ENCODE data around the gene WASHC1. TPM values are rescaled to one million over a fixed set of nuclear protein-coding genes. Genes with fewer than 3 reads are reported as not detected.
"Not testable (repeated sequence)": the region's sequence is repeated elsewhere in the genome, so short reads cannot be mapped to it uniquely, and the experiment has no call there.

WASHC1 gene
- 20.6 TPM for polyA plus RNA-seq (2013, experiment 1 of 4)
- polyA plus RNA-seq (2013, experiment 2 of 4): 16.9 TPM
- polyA plus RNA-seq (2013, experiment 3 of 4): 16.9 TPM
- polyA plus RNA-seq (2013, experiment 4 of 4): 19.1 TPM

- WGBS, 2 experiments: no CpG with 5 or more reads among the region's 20 CpGs
- peak within 1 kb of the TSS; percentile 43 for H3K4me3 ChIP-seq (ENCODE audit: insufficient read depth, low read depth, low read length)
- H3K4me1 ChIP-seq (ENCODE audit: control insufficient read depth, insufficient read depth, low read length): not testable (repeated sequence)
These were observed at the start of gene WASHC1 for GRCh38 chr9:29356-29755. Gene WASHC1 (minus strand): TSS chr9:29456. CDS start chr9:24999, 4,457 bp downstream.

GRCh38 chr9:78333-78732 is 49.1 kb upstream of the WASHC1 start:
- 81 to 86% methylated on average over 2 to 3 of the region's 3 CpGs for WGBS, 2 experiments
- H3K27me3 ChIP-seq (ENCODE audit: control insufficient read depth, insufficient read depth, low read length, poor library complexity, severe bottlenecking): peaks cover 28% of the 10 kb centered on the region
- H3K4me3 ChIP-seq (ENCODE audit: insufficient read depth, low read depth, low read length); H3K4me1 ChIP-seq (ENCODE audit: control insufficient read depth, insufficient read depth, low read length); H3K9me3 ChIP-seq (ENCODE audit: control insufficient read depth, low read length); H3K27ac ChIP-seq (ENCODE audit: insufficient read depth, low read depth, low read length, poor library complexity, severe bottlenecking); H3K36me3 ChIP-seq (ENCODE audit: control insufficient read depth, insufficient read depth, low read length): not testable (repeated sequence)

More at GRCh38 chr9:29356-29755, at the start of gene WASHC1:
- H3K27me3 ChIP-seq (ENCODE audit: control insufficient read depth, insufficient read depth, low read length, poor library complexity, severe bottlenecking); H3K27ac ChIP-seq (ENCODE audit: insufficient read depth, low read depth, low read length, poor library complexity, severe bottlenecking); H3K36me3 ChIP-seq (ENCODE audit: control insufficient read depth, insufficient read depth, low read length); H3K9me3 ChIP-seq (ENCODE audit: control insufficient read depth, low read length): not testable (repeated sequence)

GRCh38 chr9:76389-76788 is 47.1 kb upstream of the WASHC1 start:
- WGBS, 2 experiments: no CpG with 5 or more reads among the region's 3 CpGs
- H3K27me3 ChIP-seq (ENCODE audit: control insufficient read depth, insufficient read depth, low read length, poor library complexity, severe bottlenecking): peaks cover 45% of the 10 kb centered on the region
- not testable (repeated sequence) for H3K9me3 ChIP-seq (ENCODE audit: control insufficient read depth, low read length); H3K4me3 ChIP-seq (ENCODE audit: insufficient read depth, low read depth, low read length); H3K4me1 ChIP-seq (ENCODE audit: control insufficient read depth, insufficient read depth, low read length); H3K36me3 ChIP-seq (ENCODE audit: control insufficient read depth, insufficient read depth, low read length); H3K27ac ChIP-seq (ENCODE audit: insufficient read depth, low read depth, low read length, poor library complexity, severe bottlenecking)

GRCh38 chr9:73900-74525 is 44.8 kb upstream of the WASHC1 start:
- H3K4me3 ChIP-seq (ENCODE audit: insufficient read depth, low read depth, low read length): peak overlapping the region; percentile 25
- not testable (repeated sequence) for H3K27ac ChIP-seq (ENCODE audit: insufficient read depth, low read depth, low read length, poor library complexity, severe bottlenecking); H3K9me3 ChIP-seq (ENCODE audit: control insufficient read depth, low read length); H3K36me3 ChIP-seq (ENCODE audit: control insufficient read depth, insufficient read depth, low read length); H3K4me1 ChIP-seq (ENCODE audit: control insufficient read depth, insufficient read depth, low read length)
- whole genome bisulfite sequencing, 2 experiments: 0 to 8% methylated on average over 3 to 6 of the region's 18 CpGs
- peaks cover 45% of the 10 kb centered on the region for H3K27me3 ChIP-seq (ENCODE audit: control insufficient read depth, insufficient read depth, low read length, poor library complexity, severe bottlenecking)

- H3K9me3 ChIP-seq (ENCODE audit: control insufficient read depth, low read length); H3K27ac ChIP-seq (ENCODE audit: insufficient read depth, low read depth, low read length, poor library complexity, severe bottlenecking); H3K36me3 ChIP-seq (ENCODE audit: control insufficient read depth, insufficient read depth, low read length); H3K4me1 ChIP-seq (ENCODE audit: control insufficient read depth, insufficient read depth, low read length): not testable (repeated sequence)
- peaks cover 45% of the 10 kb centered on the region for H3K27me3 ChIP-seq (ENCODE audit: control insufficient read depth, insufficient read depth, low read length, poor library complexity, severe bottlenecking)
- H3K4me3 ChIP-seq (ENCODE audit: insufficient read depth, low read depth, low read length): peak overlapping the region; percentile 25
- 0 to 1% methylated on average over 109 of the region's 109 CpGs for WGBS, 2 experiments
These were observed 44.0 kb upstream of the WASHC1 start for GRCh38 chr9:73076-73899.

- H3K4me1 ChIP-seq (ENCODE audit: control insufficient read depth, insufficient read depth, low read length); H3K36me3 ChIP-seq (ENCODE audit: control insufficient read depth, insufficient read depth, low read length); H3K27ac ChIP-seq (ENCODE audit: insufficient read depth, low read depth, low read length, poor library complexity, severe bottlenecking); H3K9me3 ChIP-seq (ENCODE audit: control insufficient read depth, low read length); H3K27me3 ChIP-seq (ENCODE audit: control insufficient read depth, insufficient read depth, low read length, poor library complexity, severe bottlenecking); H3K4me3 ChIP-seq (ENCODE audit: insufficient read depth, low read depth, low read length): not testable (repeated sequence)
- WGBS, 2 experiments: 40 to 44% methylated on average over 7 of the region's 10 CpGs
These were observed 33.9 kb upstream of the WASHC1 start for GRCh38 chr9:63031-63629.

- 50 to 79% methylated on average over 2 of the region's 2 CpGs for WGBS, 2 experiments
- H3K27ac ChIP-seq (ENCODE audit: insufficient read depth, low read depth, low read length, poor library complexity, severe bottlenecking); H3K36me3 ChIP-seq (ENCODE audit: control insufficient read depth, insufficient read depth, low read length); H3K27me3 ChIP-seq (ENCODE audit: control insufficient read depth, insufficient read depth, low read length, poor library complexity, severe bottlenecking); H3K4me1 ChIP-seq (ENCODE audit: control insufficient read depth, insufficient read depth, low read length); H3K4me3 ChIP-seq (ENCODE audit: insufficient read depth, low read depth, low read length); H3K9me3 ChIP-seq (ENCODE audit: control insufficient read depth, low read length): not testable (repeated sequence)
These were observed 23.4 kb upstream of the WASHC1 start for GRCh38 chr9:52678-53077.

GRCh38 chr9:48190-48842 is 19.1 kb upstream of the WASHC1 start:
- not testable (repeated sequence) for H3K27me3 ChIP-seq (ENCODE audit: control insufficient read depth, insufficient read depth, low read length, poor library complexity, severe bottlenecking); H3K27ac ChIP-seq (ENCODE audit: insufficient read depth, low read depth, low read length, poor library complexity, severe bottlenecking); H3K9me3 ChIP-seq (ENCODE audit: control insufficient read depth, low read length); H3K36me3 ChIP-seq (ENCODE audit: control insufficient read depth, insufficient read depth, low read length); H3K4me1 ChIP-seq (ENCODE audit: control insufficient read depth, insufficient read depth, low read length); H3K4me3 ChIP-seq (ENCODE audit: insufficient read depth, low read depth, low read length)
- WGBS, 2 experiments: 72 to 73% methylated on average over 4 of the region's 5 CpGs

GRCh38 chr9:46639-47271 is 17.5 kb upstream of the WASHC1 start:
- H3K4me1 ChIP-seq (ENCODE audit: control insufficient read depth, insufficient read depth, low read length): not testable (repeated sequence)
- 87 to 97% methylated on average over 4 to 7 of the region's 12 CpGs for WGBS, 2 experiments

More at GRCh38 chr9:46639-47271, 17.5 kb upstream of the WASHC1 start:
- not testable (repeated sequence) for H3K36me3 ChIP-seq (ENCODE audit: control insufficient read depth, insufficient read depth, low read length); H3K4me3 ChIP-seq (ENCODE audit: insufficient read depth, low read depth, low read length); H3K27ac ChIP-seq (ENCODE audit: insufficient read depth, low read depth, low read length, poor library complexity, severe bottlenecking); H3K27me3 ChIP-seq (ENCODE audit: control insufficient read depth, insufficient read depth, low read length, poor library complexity, severe bottlenecking); H3K9me3 ChIP-seq (ENCODE audit: control insufficient read depth, low read length)

Data from ectodermal cell (in vitro differentiated cells).